Measurements from ENCODE around the gene UNC13B. TPM values are rescaled to one million over a fixed set of nuclear protein-coding genes. Genes with fewer than 3 reads are reported as not detected.

Gene UNC13B
- total and polyA plus RNA-seq, 2 of the 8 experiments (the other 6 are each of a cell fraction or from before 2014, with no cell fraction given) = 23.1 to 51.7 TPM

DNA sequence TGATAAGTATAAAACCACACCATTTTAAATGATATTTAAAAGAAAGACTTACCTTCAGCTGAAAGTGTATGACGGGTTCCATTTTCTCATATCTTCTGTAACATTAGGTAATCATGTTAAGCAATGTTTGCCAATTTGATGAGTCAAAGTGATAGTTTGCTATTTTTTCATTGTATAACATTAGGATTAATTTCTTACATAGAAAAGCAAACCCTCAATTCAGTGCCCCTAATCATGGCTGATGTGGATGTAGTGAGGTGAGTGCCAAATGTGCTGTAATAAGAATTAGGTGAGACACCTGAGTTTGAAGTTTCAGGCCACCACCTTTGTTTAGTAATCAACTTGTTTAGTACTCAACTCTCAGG, 68.0 kb downstream of the UNC13B start:
- no peak overlapping the region for H3K27ac ChIP-seq (ENCODE audit: low read depth, low read length)
- H4K91ac ChIP-seq (replicated peaks; ENCODE audit: insufficient read length, low read length) = no peak overlapping the region
- no peak overlapping the region for H2AK5ac ChIP-seq (ENCODE audit: low read depth, low read length)
- 0 out of 4 replicates have a peak, but pooled peaks cover 0 to 4% of the 10 kb centered on the region in 2 experiments for H3K79me2 ChIP-seq (ENCODE audit: control insufficient read depth in 1 of 2, insufficient read depth in 2 of 2, low read length in 2 of 2)
- no peak overlapping the region for H3K14ac ChIP-seq (ENCODE audit: insufficient read length)
- H3K36me3 ChIP-seq (ENCODE audit: control insufficient read depth in 2 of 4, insufficient read depth in 4 of 4, low read length in 3 of 4) = no peaks in the 10 kb centered on the region
- H3K4me3 ChIP-seq (ENCODE audit: extremely low read depth in 1 of 4, insufficient read depth in 2 of 4, low read depth in 3 of 4, low read length in 4 of 4) = no peak overlapping the region
- no peak overlapping the region for H3K4me2 ChIP-seq (ENCODE audit: insufficient read depth in 1 of 2, low read depth in 2 of 2, low read length in 2 of 2)
- H3K79me1 ChIP-seq (ENCODE audit: low read depth, low read length) = no peaks in the 10 kb centered on the region; the same call in none of the 2 replicates
- no peak overlapping the region for H2BK15ac ChIP-seq (ENCODE audit: low read length)
- DNase-seq (ENCODE audit: low read depth in 1 of 2, low spot score in 2 of 2) (no peak), FAIRE-seq (no peak)
- no peak overlapping the region for H3K4ac ChIP-seq (replicated peaks; ENCODE audit: insufficient read length, low read depth, low read length)
- H4K8ac ChIP-seq (ENCODE audit: extremely low read depth, insufficient read depth, low read length) = no peak overlapping the region
- H4K5ac ChIP-seq (ENCODE audit: insufficient read length, low read depth, low read length) = no peak overlapping the region
- H2BK120ac ChIP-seq (replicated peaks; ENCODE audit: low read depth, low read length) = no peak overlapping the region
- H4K20me1 ChIP-seq (replicated peaks in 1 of 2; ENCODE audit: control insufficient read depth in 1 of 2, insufficient read depth in 2 of 2, low read length in 2 of 2) = peaks cover 0 to 1% of the 10 kb centered on the region in 2 experiments
- ChIA-PET CTCF (ENCODE audit: partially characterized antibody) (interaction anchor here (0.6 to 0.8 kb wide), 2 partner anchors 68 to 113 kb away, joined by 3 read pairs; partner anchors contain the start of gene UNC13B), POLR2A (ENCODE audit: partially characterized antibody) (no interaction called here)
- H3K9me3 ChIP-seq (ENCODE audit: insufficient read depth in 2 of 2, low read depth in 1 of 2, low read length in 1 of 2) = no peaks in the 10 kb centered on the region
- peaks cover 0 to 4% (median 0%) of the 10 kb centered on the region in 4 experiments; a peak in 1 of 7 replicates for H3K4me1 ChIP-seq (replicated peaks in 1 of 4; ENCODE audit: control insufficient read depth in 3 of 4, insufficient read depth in 4 of 4, low read length in 3 of 4)
- 76% methylated on average over 1 of the region's 1 CpG; no CpG with 5 or more reads in 1 of the 2 experiments for WGBS, 2 experiments (ENCODE audit: extremely low coverage in 1 of 2, insufficient coverage in 1 of 2, insufficient read length in 1 of 2, insufficient replicate concordance in 2 of 2, low coverage in 1 of 2, low lambda C conversion rate in 2 of 2, missing lambda C conversion rate in 1 of 2)
- H2BK12ac ChIP-seq (ENCODE audit: low read depth, low read length) = no peak overlapping the region
- H3K56ac ChIP-seq (replicated peaks; ENCODE audit: insufficient read length, low read depth, low read length) = no peak overlapping the region
- H2BK20ac ChIP-seq (ENCODE audit: low read length) = no peak overlapping the region
- no peak overlapping the region for H2AFZ ChIP-seq (ENCODE audit: low read length)
- no peak overlapping the region for H3K9ac ChIP-seq (replicated peaks in 1 of 4; ENCODE audit: extremely low read depth in 1 of 4, low read depth in 3 of 4, low read length in 3 of 4)
- H3K23me2 ChIP-seq (ENCODE audit: low read depth, low read length) = no peaks in the 10 kb centered on the region
- H3K27me3 ChIP-seq (replicated peaks in 1 of 4; ENCODE audit: control insufficient read depth in 3 of 4, extremely low read depth in 1 of 4, insufficient read depth in 3 of 4, low read length in 3 of 4) = no peaks in the 10 kb centered on the region
- no peak overlapping the region for H2BK5ac ChIP-seq (ENCODE audit: low read depth, low read length)
- no peak overlapping the region for H3K23ac ChIP-seq (ENCODE audit: insufficient read length)
- no peak overlapping the region for H3K18ac ChIP-seq (ENCODE audit: extremely low read depth, low read length)
- TF ChIP-seq SIX5 (IDR thresholded peaks at IDR 0.05; ENCODE audit: low read depth, low read length) (no peak), CHD1 (IDR thresholded peaks at IDR 0.05; ENCODE audit: low read depth, low read length) (no peak), ASH2L (IDR thresholded peaks at IDR 0.05; ENCODE audit: low read length) (no peak)
